Memory B cell (primary cell): Measurements from ENCODE around the gene EXOC3L2.

Experiments
- ATAC-seq: fragments of 150-1000 bp; cut with Tn5 transposase; 2 replicates; pipeline ENCODE4 v1.10.0; 2021; ENCODE audit warnings: low read depth, mild to moderate bottlenecking, moderate library complexity
- DNase-seq, 2 donors: peaks; one replicate each; pipeline ENCODE4 v3.0.0; 2022; ENCODE audit warnings: low spot score in 2 of 2
- H3K27ac Mint-ChIP-seq: one replicate; pipeline ENCODE4 v1.8.0; 2022; ENCODE audit warnings: mild to moderate bottlenecking, moderate library complexity, mixed read lengths
- H3K27me3 Mint-ChIP-seq: one replicate; pipeline ENCODE4 v1.8.0; 2022; ENCODE audit warnings: mixed read lengths
- H3K36me3 Mint-ChIP-seq: one replicate; pipeline ENCODE4 v1.8.0; 2022; ENCODE audit warnings: mild to moderate bottlenecking, mixed read lengths
- H3K4me1 Mint-ChIP-seq: one replicate; pipeline ENCODE4 v1.8.0; 2022; ENCODE audit warnings: mixed read lengths
- H3K4me3 Mint-ChIP-seq: one replicate; pipeline ENCODE4 v1.8.0; 2022; ENCODE audit warnings: mild to moderate bottlenecking, moderate library complexity, mixed read lengths
- H3K9me3 Mint-ChIP-seq: one replicate; pipeline ENCODE4 v1.8.0; 2022; ENCODE audit warnings: mixed read lengths

Gene EXOC3L2

DNA sequence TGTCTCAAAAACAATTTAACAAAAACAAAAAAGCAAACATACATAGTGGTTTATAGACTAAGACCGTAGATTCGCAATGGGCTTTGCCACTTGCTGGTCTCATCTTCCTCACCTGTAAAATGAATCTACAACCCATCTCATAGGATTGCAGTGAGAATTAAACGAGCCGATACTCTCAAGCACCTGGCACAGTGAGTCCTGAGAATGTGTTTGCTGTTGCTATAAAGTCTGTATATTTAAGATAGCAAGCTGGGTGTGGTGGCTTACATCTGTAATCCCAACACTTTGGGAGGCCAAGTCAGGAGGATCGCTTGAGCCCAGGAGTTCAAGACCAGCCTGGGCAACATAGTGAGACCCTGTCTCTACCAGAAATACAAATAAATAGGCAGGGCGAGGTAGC is 22.5 kb downstream of the EXOC3L2 start:
- Mint-ChIP-seq H3K27me3 (peaks cover 25% of the 10 kb centered on the region), H3K27ac (no peak overlapping the region), H3K9me3 (no peaks in the 10 kb centered on the region), H3K36me3 (no peaks in the 10 kb centered on the region), H3K4me1 (no peaks in the 10 kb centered on the region), H3K4me3 (no peak overlapping the region)
- DNase-seq (no peak), ATAC-seq (no peak)

DNA sequence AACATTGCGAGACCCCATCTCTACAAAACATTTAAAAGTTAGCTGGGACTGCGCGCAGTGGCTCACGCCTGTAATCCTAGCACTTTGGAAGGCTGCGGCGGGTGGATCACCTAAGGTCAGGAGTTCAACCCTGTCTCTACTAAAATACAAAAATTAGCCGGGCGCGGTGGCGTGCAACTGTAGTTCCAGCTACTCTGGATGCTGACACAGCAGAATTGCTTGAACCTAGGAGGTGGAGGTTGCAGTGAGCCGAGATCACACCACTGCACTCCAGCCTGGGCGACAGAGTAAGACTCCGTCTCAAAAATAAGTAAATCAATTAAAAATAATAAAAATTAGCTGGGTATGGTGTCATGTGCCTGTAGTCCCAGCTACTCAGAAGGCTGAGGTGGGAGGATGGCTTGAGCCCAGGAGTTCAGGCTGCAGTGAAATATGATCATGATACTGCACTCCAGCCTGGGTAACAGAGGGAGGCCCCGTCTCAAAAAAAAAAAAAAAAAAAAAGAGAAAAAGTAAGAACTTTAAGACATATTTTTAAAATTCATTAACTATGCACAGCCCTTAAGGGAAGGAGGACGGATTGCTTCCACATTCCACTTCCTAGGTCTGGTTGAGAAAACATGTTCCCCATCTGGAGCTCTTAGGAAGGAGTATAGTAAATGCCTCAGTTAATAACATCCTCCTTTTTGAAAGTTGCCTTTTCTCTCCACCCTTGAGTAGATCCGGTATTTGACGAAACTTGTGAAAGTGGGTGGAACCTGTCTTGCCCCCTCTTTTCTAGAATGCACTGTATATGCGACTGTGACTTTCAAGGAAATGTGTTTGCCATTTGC is 26.1 kb downstream of the EXOC3L2 start:
- peaks cover 25% of the 10 kb centered on the region for H3K27me3 Mint-ChIP-seq

DNA sequence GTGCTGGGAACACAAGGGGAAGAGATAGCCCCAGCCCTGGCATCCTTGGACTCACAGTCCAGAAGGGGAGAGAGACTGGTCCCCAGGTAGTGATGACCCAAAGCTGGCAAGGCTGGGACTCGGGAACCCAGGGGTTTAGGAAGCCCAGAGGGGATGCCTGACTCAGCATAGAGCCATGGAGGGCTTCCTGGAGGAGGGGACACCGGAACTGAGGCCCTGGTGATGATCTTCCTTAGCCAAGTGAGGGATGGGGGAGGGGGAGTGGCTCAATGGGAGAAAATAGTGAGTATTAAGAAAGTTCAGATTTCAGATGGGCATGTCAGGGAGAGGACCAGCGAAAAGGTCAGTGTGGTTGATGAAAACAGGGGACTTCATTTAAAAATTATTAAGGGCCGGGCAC is 26.8 kb downstream of the EXOC3L2 start:
- ATAC-seq (no peak), DNase-seq (no peak)
- Mint-ChIP-seq H3K9me3 (no peaks in the 10 kb centered on the region), H3K36me3 (peaks cover under 1% of the 10 kb centered on the region), H3K4me1 (peaks cover 3% of the 10 kb centered on the region), H3K4me3 (no peak overlapping the region), H3K27me3 (peaks cover 26% of the 10 kb centered on the region), H3K27ac (no peak overlapping the region)

More for the DNA sequence above, 26.1 kb downstream of the EXOC3L2 start:
- no peaks in the 10 kb centered on the region for H3K9me3 Mint-ChIP-seq
- no peak overlapping the region for H3K27ac Mint-ChIP-seq
- DNase-seq = no peak
- no peak overlapping the region for H3K4me3 Mint-ChIP-seq
- no peak for ATAC-seq
- peaks cover 3% of the 10 kb centered on the region for H3K4me1 Mint-ChIP-seq
- H3K36me3 Mint-ChIP-seq = no peaks in the 10 kb centered on the region

DNA sequence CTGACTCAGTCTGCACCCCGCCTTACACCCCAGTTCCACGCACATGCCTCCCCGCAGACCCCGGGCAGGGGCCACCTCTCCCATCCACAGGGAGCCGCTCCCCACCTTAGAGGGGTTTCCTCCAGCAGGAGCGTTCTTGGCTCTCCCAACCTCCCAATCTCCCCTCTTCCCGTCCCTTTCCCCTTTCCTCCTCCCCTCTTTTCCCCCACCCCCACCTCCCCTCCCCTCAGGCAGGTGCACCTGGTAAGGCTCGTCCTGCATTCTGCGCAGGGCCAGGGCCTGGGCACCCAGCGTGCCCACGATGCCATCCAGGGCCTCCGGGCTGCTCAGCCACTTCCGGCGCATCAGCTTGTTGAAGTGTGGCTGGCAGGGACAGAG is 27.3 kb downstream of the EXOC3L2 start:
- H3K27ac Mint-ChIP-seq = no peak overlapping the region
- H3K27me3 Mint-ChIP-seq = peaks cover 27% of the 10 kb centered on the region
- DNase-seq (no peak), ATAC-seq (no peak)
- H3K4me1 Mint-ChIP-seq = peaks cover 3% of the 10 kb centered on the region
- no peaks in the 10 kb centered on the region for H3K9me3 Mint-ChIP-seq
- H3K4me3 Mint-ChIP-seq = no peak overlapping the region
- H3K36me3 Mint-ChIP-seq = peaks cover 1% of the 10 kb centered on the region

DNA sequence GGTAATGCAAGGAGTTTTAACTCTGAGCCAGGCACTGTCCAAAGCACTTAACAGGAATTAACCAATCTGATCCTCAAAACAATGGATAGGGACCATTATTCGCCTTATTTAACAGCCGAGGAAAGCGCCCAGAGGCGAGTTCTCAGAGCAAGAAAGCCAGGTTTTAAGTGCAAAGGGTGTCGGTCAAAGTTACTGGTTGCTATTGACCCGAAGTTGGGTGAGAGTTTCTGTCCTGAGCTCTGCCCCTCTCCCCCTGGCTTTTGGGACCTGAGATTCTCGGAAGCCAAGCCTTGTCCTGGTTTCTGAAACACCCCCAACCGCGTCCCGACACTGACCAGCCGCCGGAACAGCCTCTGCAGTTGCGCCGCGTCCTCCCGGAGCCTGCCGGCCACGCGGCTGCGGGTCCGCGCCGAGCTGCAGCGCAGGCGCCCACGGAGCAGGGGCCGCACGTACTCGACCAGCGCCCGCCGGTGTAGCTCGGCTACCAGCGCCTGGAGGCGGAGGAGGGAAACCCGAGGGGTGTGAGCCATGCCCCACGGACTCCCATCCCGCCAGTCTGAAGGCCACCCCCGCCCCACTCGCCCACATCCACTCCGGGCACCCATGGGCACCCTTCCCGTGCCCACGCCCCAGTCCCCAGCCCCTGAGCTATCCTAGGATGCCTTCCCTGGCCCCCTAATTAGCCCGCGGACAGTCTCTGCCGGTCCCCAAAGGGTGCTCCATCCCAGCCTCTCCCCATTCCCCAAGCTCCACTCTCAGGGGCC is 27.8 kb downstream of the EXOC3L2 start:
- no peak for DNase-seq
- no peak for ATAC-seq
- H3K27me3 Mint-ChIP-seq = peaks cover 27% of the 10 kb centered on the region
- no peaks in the 10 kb centered on the region for H3K9me3 Mint-ChIP-seq
- no peak overlapping the region for H3K27ac Mint-ChIP-seq
- peaks cover 3% of the 10 kb centered on the region for H3K4me1 Mint-ChIP-seq
- peaks cover 1% of the 10 kb centered on the region for H3K36me3 Mint-ChIP-seq
- H3K4me3 Mint-ChIP-seq = no peak overlapping the region

DNA sequence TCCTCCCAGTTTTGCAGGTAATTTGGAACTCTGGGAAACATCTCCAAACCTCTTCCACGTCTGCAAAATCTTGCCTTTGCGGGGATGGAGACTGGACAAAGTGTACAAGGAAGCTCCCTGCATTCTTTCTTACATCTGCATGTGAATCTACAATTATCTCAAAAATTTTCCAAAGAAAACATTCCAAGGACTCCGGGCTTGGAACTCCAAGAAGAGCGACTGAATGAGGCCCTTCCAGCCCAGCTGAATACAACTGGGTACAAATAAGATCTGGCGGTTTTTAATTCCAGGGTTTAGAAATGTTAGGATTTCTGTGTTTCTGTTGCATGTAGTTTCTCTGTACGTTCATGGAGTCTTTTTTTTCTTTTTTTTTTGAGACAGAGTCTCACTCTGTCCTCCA is 28.5 kb downstream of the EXOC3L2 start:
- ATAC-seq (no peak), DNase-seq (no peak)
- peaks cover 26% of the 10 kb centered on the region for H3K27me3 Mint-ChIP-seq
- no peaks in the 10 kb centered on the region for H3K9me3 Mint-ChIP-seq
- peaks cover 3% of the 10 kb centered on the region for H3K4me1 Mint-ChIP-seq
- no peak overlapping the region for H3K4me3 Mint-ChIP-seq
- no peak overlapping the region for H3K27ac Mint-ChIP-seq
- H3K36me3 Mint-ChIP-seq = peaks cover 1% of the 10 kb centered on the region

DNA sequence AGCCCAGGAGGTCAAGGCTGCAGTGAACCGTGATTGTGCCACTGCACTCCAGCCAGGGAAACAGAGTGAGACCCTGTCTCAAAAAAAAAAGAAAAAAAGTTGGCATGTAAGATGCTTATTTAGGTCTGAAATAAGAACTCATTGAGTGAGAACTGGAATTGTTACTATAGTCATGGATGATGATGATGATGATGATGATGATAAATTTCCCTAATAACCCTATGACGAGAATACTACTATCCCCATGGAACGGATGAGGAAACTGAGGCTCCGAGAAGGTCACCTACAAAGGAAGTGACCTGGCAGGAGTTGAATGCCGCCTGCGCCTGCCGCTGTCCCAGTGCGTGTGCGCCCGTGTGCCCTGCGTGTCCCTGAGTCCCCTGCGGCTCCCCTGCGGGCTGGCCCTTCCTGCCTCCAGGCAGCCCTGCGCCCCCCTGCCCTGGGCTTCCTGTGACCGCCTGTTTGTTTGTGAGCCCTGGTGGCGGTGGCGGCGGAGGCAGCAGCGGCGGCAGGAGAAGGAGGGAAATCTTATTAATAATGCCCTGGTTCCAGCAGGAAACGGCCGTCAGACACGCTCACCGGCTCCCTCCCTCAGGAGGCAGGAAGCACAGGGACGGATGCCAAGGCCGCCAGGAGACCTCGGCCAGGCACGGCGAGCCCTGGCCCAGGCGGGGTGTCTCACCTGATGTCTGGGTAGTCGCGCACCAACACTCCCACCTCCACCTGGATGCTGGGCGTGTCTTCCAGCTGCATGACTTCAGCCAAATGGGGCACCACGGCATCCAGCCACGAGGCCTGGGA is 29.6 kb downstream of the EXOC3L2 start:
- peaks cover 25% of the 10 kb centered on the region for H3K27me3 Mint-ChIP-seq
- H3K4me1 Mint-ChIP-seq = peaks cover 3% of the 10 kb centered on the region
- no peaks in the 10 kb centered on the region for H3K9me3 Mint-ChIP-seq
- DNase-seq (no peak), ATAC-seq (no peak)
- no peak overlapping the region for H3K27ac Mint-ChIP-seq
- no peak overlapping the region for H3K4me3 Mint-ChIP-seq
- H3K36me3 Mint-ChIP-seq = peaks cover 1% of the 10 kb centered on the region

DNA sequence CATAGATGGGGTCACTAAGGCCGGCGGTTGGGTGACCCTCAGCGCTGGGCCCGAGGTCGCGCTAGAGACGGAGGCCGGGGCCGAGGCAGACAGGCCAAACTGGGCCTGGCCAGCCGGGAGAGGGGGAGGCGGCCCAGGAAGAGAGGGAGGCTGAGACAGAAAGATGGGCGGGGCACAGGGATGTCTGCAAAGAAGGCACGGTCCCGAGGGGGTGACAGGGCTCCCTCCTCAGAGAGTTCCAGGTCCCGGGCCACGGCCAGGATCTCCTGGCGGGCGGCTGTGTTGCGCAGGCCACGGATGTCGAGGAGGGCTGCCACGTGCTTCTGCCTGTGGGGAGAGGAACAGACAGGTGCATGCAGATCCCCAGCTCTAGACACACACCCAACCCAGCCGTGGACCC is 32.2 kb downstream of the EXOC3L2 start:
- Mint-ChIP-seq H3K27me3 (peaks cover 16% of the 10 kb centered on the region), H3K4me3 (no peak overlapping the region), H3K27ac (no peak overlapping the region), H3K4me1 (peaks cover 3% of the 10 kb centered on the region), H3K36me3 (peaks cover 3% of the 10 kb centered on the region), H3K9me3 (no peaks in the 10 kb centered on the region)
- no peak for DNase-seq
- ATAC-seq = no peak

DNA sequence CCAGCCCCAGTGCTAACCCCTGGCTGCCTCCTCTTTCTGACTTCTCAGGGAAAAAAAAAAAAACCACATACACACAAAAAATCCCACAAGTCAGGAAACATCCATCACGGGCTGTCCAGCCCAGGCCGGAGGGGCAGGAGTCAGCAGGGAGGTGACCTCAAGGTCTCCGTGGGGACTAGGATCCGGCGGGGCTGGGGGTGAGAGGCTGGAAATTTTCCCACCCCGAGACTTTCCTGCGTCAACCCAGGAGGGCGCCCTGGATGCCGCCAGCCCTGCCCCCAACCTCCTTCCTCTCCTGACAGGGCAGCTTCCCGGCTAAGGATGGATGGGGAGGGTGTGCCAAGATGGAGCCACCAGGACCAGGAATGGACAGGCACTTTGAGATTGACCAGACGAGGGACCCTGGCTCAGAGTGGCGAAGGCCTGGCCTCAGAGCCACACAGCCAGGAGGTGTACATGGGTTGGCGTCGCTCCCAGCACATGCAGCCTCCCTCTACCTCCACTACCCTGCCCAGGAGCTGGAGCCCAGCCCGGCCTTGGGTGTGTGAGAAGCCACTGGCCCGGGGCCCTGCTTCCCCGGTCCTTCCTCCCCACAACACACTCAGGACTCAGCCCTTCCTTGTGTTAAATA is 33.3 kb downstream of the EXOC3L2 start:
- Mint-ChIP-seq H3K9me3 (no peaks in the 10 kb centered on the region), H3K4me1 (peaks cover 3% of the 10 kb centered on the region), H3K27me3 (peaks cover 16% of the 10 kb centered on the region), H3K4me3 (no peak overlapping the region), H3K27ac (no peak overlapping the region), H3K36me3 (peaks cover 5% of the 10 kb centered on the region)
- no peak for ATAC-seq
- DNase-seq = no peak

DNA sequence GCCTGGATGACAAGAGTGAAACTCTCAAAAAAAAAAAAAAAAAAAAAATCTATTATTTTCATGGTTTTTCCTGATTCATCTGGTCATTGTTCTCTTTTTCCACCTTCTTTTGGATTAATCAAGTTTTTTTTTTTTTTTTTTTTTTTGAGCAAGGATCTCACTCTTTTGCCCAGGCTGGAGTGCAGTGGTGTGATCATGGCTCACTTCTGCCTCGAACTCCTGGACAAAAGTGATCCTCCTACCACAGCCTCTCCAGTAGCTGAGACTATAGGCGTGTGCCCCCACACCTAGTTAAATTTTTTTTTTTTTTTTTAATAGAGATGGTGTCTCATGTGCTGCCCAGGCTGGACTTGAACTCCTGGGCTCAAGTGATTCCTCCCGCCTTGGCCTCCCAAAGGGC is 38.9 kb downstream of the EXOC3L2 start:
- no peak for ATAC-seq
- no peaks in the 10 kb centered on the region for H3K4me1 Mint-ChIP-seq

DNA sequence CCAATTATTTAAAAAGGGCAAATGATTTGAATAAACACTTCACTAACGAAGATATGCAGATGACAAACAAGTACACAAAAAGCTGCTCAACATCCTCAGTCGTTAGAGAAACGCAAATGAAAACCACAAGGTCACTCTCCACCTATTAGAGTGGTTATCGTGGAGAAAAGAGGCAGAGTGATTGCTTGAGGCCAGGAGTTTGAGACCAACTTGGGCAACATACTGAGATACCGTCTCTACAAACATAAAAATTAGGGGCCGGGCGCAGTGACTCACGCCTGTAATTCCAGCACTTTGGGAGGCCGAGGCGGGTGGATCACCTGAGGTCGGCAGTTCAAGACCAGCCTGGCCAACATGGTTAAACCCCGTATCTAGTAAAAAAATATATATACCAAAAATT is 39.4 kb downstream of the EXOC3L2 start:
- Mint-ChIP-seq H3K27ac (no peak overlapping the region), H3K4me1 (no peaks in the 10 kb centered on the region), H3K9me3 (peaks cover 5% of the 10 kb centered on the region), H3K4me3 (no peak overlapping the region), H3K27me3 (peaks cover 2% of the 10 kb centered on the region), H3K36me3 (peaks cover 9% of the 10 kb centered on the region)
- no peak for ATAC-seq
- no peak for DNase-seq

More for the DNA sequence above, 38.9 kb downstream of the EXOC3L2 start:
- H3K36me3 Mint-ChIP-seq = peaks cover 9% of the 10 kb centered on the region
- peaks cover 2% of the 10 kb centered on the region for H3K27me3 Mint-ChIP-seq
- H3K9me3 Mint-ChIP-seq = peaks cover 5% of the 10 kb centered on the region
- H3K4me3 Mint-ChIP-seq = no peak overlapping the region
- DNase-seq = no peak
- H3K27ac Mint-ChIP-seq = no peak overlapping the region

DNA sequence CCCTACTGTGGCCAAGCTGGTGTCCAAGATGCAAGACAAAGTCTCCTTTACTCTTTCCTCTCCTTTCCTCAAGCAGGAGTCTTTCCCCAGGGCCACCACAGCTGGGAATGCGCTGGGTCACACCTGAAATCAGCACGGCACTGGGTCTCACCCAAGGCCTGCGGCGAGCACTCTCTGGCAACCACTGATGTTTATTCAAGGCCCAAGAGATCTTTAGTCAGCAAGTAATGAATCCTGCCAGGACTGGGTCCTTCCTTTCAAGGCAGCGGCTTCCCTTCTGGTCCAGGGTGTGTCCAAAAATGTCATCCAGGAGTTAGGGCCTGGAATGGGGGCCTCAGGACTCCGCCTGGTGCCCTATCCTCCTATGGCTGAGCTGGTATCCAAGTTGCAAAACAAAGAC is 42.6 kb downstream of the EXOC3L2 start:
- peak overlapping the region; percentile 46 for H3K27ac Mint-ChIP-seq
- ATAC-seq = no peak
- H3K27me3 Mint-ChIP-seq = peaks cover 7% of the 10 kb centered on the region
- H3K4me3 Mint-ChIP-seq = no peak overlapping the region
- no peaks in the 10 kb centered on the region for H3K4me1 Mint-ChIP-seq
- no peak for DNase-seq
- peaks cover 8% of the 10 kb centered on the region for H3K36me3 Mint-ChIP-seq
- peaks cover 5% of the 10 kb centered on the region for H3K9me3 Mint-ChIP-seq

DNA sequence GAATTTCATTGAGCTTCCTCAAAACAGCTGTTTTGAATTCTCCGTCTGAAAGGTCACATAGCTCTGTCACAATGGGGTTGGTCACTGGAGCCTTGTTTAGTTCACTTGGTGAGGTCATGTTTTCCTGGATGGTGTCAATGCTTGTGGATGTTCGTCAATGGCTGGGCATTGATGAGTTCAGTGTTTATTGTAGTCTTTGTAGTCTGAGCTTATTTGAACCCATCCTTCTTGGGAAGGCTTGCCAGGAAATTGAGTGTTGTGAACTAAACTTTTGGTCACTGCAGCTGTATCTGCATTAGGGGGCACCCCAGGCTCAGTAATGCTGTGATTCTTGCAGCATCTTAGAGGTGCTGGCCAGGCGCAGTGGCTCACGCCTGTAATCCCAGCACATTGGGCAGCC is 44.6 kb downstream of the EXOC3L2 start:
- ATAC-seq = no peak
- peaks cover 13% of the 10 kb centered on the region for H3K36me3 Mint-ChIP-seq
- H3K4me1 Mint-ChIP-seq = peaks cover 2% of the 10 kb centered on the region
- no peak overlapping the region for H3K27ac Mint-ChIP-seq
- H3K4me3 Mint-ChIP-seq = no peak overlapping the region
- H3K9me3 Mint-ChIP-seq = peaks cover 5% of the 10 kb centered on the region
- H3K27me3 Mint-ChIP-seq = peaks cover 9% of the 10 kb centered on the region
- no peak for DNase-seq

DNA sequence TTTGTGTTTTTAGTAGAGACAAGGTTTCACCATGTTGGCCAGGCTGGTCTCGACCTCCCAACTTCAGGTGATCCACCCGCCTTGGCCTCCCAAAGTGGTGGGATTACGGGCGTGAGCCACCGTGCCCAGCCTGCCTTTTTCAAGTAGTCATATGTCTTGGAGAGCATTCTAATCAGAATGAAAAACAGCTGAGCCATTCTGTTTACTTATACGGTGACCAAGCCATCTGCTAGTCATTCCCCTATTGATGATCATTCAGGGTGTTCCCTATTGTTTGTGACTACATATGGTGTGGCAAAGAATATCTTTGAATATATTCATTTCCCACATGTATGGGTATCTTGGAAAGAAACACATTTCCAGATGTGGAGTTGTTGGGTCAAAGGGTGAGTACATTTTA is 49.4 kb downstream of the EXOC3L2 start:
- Mint-ChIP-seq H3K27ac (no peak overlapping the region), H3K4me1 (peaks cover 2% of the 10 kb centered on the region), H3K27me3 (peaks cover 10% of the 10 kb centered on the region), H3K4me3 (no peak overlapping the region), H3K9me3 (no peaks in the 10 kb centered on the region), H3K36me3 (peaks cover 16% of the 10 kb centered on the region)
- DNase-seq (no peak), ATAC-seq (no peak)
